ENCODE results near the gene ANGPTL8.

The ANGPTL8 gene

GRCh38 chr19:11264452-11265176, 25.2 kb downstream of the ANGPTL8 start:
- no peak for DNase-seq

- DNase-seq: no peak
Observed at GRCh38 chr19:11265177-11265784, 25.9 kb downstream of the ANGPTL8 start.

- DNase-seq: no peak
Observed at GRCh38 chr19:11265785-11266236, 26.4 kb downstream of the ANGPTL8 start.

GRCh38 chr19:11267316-11268085, 28.1 kb downstream of the ANGPTL8 start:
- DNase-seq: no peak

GRCh38 chr19:11268783-11269267, 29.4 kb downstream of the ANGPTL8 start:
- no peak for DNase-seq

- DNase-seq: no peak
Observed at GRCh38 chr19:11269408-11269807, 30.0 kb downstream of the ANGPTL8 start.

GRCh38 chr19:11273296-11273695, 33.9 kb downstream of the ANGPTL8 start:
- DNase-seq: no peak

- no peak for DNase-seq
Observed at GRCh38 chr19:11273989-11274388, 34.6 kb downstream of the ANGPTL8 start.

- no peak for DNase-seq
Observed at GRCh38 chr19:11274533-11275086, 35.2 kb downstream of the ANGPTL8 start.

GRCh38 chr19:11278670-11279069, 39.3 kb downstream of the ANGPTL8 start:
- no peak for DNase-seq

- no peak for DNase-seq
Observed at GRCh38 chr19:11279505-11280236, 40.3 kb downstream of the ANGPTL8 start.

GRCh38 chr19:11281356-11282049, 42.1 kb downstream of the ANGPTL8 start:
- DNase-seq: no peak

- DNase-seq: no peak
Observed at GRCh38 chr19:11284515-11284914, 45.1 kb downstream of the ANGPTL8 start.

GRCh38 chr19:11286312-11286974, 47.0 kb downstream of the ANGPTL8 start:
- no peak for DNase-seq

GRCh38 chr19:11288349-11288748, 48.9 kb downstream of the ANGPTL8 start:
- no peak for DNase-seq

GRCh38 chr19:11290256-11290655, 50.8 kb downstream of the ANGPTL8 start:
- DNase-seq: no peak

- no peak for DNase-seq
Observed at GRCh38 chr19:11291415-11291814, 52.0 kb downstream of the ANGPTL8 start.
